ENCODE measurements around the gene KRT25.
"Not testable (repeated sequence)": the region's sequence is repeated elsewhere in the genome, so short reads cannot be mapped to it uniquely, and the experiment has no call there.

Gene KRT25

GRCh38 chr17:40760105-40761016 is 5.2 kb upstream of the KRT25 start:
- TF ChIP-seq MYC (IDR thresholded peaks at IDR 0.05; ENCODE audit: low read depth, low read length) (no peak), CTCF (IDR thresholded peaks at IDR 0.05; ENCODE audit: low read depth, low read length) (no peak), POLR2A (IDR thresholded peaks at IDR 0.05; ENCODE audit: extremely low read depth, insufficient read length) (no peak)
- TF ChIP-seq, protein P1, sequence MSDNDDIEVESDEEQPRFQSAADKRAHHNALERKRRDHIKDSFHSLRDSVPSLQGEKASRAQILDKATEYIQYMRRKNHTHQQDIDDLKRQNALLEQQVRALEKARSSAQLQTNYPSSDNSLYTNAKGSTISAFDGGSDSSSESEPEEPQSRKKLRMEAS (IDR thresholded peaks at IDR 0.05; ENCODE audit: low read depth, low read length), result no peak
- no peak for DNase-seq (ENCODE audit: low read depth)
- no peak overlapping the region for H3K4me3 ChIP-seq (ENCODE audit: low read depth, low read length)

GRCh38 chr17:40753804-40754203 is 1.3 kb downstream of the KRT25 start:
- no peak for TF ChIP-seq CTCF (IDR thresholded peaks at IDR 0.05; ENCODE audit: low read depth, low read length)
- TF ChIP-seq, protein P1 (IDR thresholded peaks at IDR 0.05; ENCODE audit: low read depth, low read length), result no peak
- no peak for TF ChIP-seq POLR2A (IDR thresholded peaks at IDR 0.05; ENCODE audit: extremely low read depth, insufficient read length)
- no peak for TF ChIP-seq MYC (IDR thresholded peaks at IDR 0.05; ENCODE audit: low read depth, low read length)
- no peak for DNase-seq (ENCODE audit: low read depth)
- H3K4me3 ChIP-seq (ENCODE audit: low read depth, low read length), result no peak overlapping the region

DNA sequence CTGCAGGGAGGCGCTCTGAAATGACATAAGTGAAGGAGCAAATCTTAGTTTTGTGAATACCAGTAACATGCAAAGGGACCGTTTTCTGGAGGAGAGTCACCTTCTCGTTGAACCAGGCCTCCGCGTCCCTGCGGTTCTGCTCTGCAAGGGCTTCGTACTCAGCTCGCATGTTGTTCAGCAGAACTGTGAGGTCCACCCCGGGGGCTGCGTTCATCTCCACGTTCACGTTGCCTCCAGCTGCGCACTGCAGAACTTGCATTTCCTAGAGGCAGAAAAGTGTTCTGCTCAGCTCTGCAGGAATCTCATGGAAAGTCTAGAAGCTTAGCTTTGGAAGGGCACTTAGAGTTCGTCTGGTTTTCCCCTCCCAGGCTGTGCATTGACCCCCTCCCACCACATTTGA is 4.1 kb downstream of the KRT25 start:
- TF ChIP-seq, protein P1 (IDR thresholded peaks at IDR 0.05; ENCODE audit: low read depth, low read length), result no peak
- TF ChIP-seq MYC (IDR thresholded peaks at IDR 0.05; ENCODE audit: low read depth, low read length) (no peak), POLR2A (IDR thresholded peaks at IDR 0.05; ENCODE audit: extremely low read depth, insufficient read length) (no peak), CTCF (IDR thresholded peaks at IDR 0.05; ENCODE audit: low read depth, low read length) (no peak)
- H3K4me3 ChIP-seq (ENCODE audit: low read depth, low read length), result no peak overlapping the region
- no peak for DNase-seq (ENCODE audit: low read depth)

GRCh38 chr17:40750391-40750790 is 4.7 kb downstream of the KRT25 start:
- no peak for DNase-seq (ENCODE audit: low read depth)
- H3K4me3 ChIP-seq (ENCODE audit: low read depth, low read length), result no peak overlapping the region
- TF ChIP-seq POLR2A (IDR thresholded peaks at IDR 0.05; ENCODE audit: extremely low read depth, insufficient read length) (no peak), MYC (IDR thresholded peaks at IDR 0.05; ENCODE audit: low read depth, low read length) (no peak), CTCF (IDR thresholded peaks at IDR 0.05; ENCODE audit: low read depth, low read length) (no peak)
- TF ChIP-seq, protein P1 (IDR thresholded peaks at IDR 0.05; ENCODE audit: low read depth, low read length), result no peak

GRCh38 chr17:40748666-40749065 is 6.5 kb downstream of the KRT25 start:
- not testable (repeated sequence) for H3K4me3 ChIP-seq (ENCODE audit: low read depth, low read length); DNase-seq (ENCODE audit: low read depth)

GRCh38 chr17:40738553-40738952 is 16.6 kb downstream of the KRT25 start:
- DNase-seq (ENCODE audit: low read depth), result no peak
- TF ChIP-seq, protein P1 (IDR thresholded peaks at IDR 0.05; ENCODE audit: low read depth, low read length), result 0 out of 2 replicates have a peak, but pooled peaks have one; percentile 8
- TF ChIP-seq POLR2A (IDR thresholded peaks at IDR 0.05; ENCODE audit: extremely low read depth, insufficient read length) (no peak), CTCF (IDR thresholded peaks at IDR 0.05; ENCODE audit: low read depth, low read length) (no peak)
- H3K4me3 ChIP-seq (ENCODE audit: low read depth, low read length), result no peak overlapping the region
